ENCODE measurements around the gene PTPRC.
A peak's percentile ranks its signal among the peaks of the same experiment; 100 is the strongest.

PTPRC gene

GRCh38 chr1:198708761-198709525 lies 70.1 kb downstream of the PTPRC start:
- no peak for DNase-seq

GRCh38 chr1:198711837-198712236 lies 73.0 kb downstream of the PTPRC start:
- no peak for DNase-seq

GRCh38 chr1:198713081-198713480 lies 74.2 kb downstream of the PTPRC start:
- peak; percentile 51 for DNase-seq

GRCh38 chr1:198714271-198714670 lies 75.4 kb downstream of the PTPRC start:
- no peak for DNase-seq

GRCh38 chr1:198716051-198716450 lies 77.2 kb downstream of the PTPRC start:
- DNase-seq = no peak

GRCh38 chr1:198717510-198717909 lies 78.7 kb downstream of the PTPRC start:
- no peak for DNase-seq

GRCh38 chr1:198723127-198723526 lies 84.3 kb downstream of the PTPRC start:
- no peak for DNase-seq

- DNase-seq = no peak
Measured at GRCh38 chr1:198725090-198725489, 86.2 kb downstream of the PTPRC start.

GRCh38 chr1:198726455-198726854 lies 87.6 kb downstream of the PTPRC start:
- peak; percentile 55 for DNase-seq

GRCh38 chr1:198729195-198729863 lies 90.5 kb downstream of the PTPRC start:
- no peak for DNase-seq

GRCh38 chr1:198730952-198731351 lies 92.1 kb downstream of the PTPRC start:
- DNase-seq = no peak

- DNase-seq = no peak
Measured at GRCh38 chr1:198734323-198735008, 95.6 kb downstream of the PTPRC start.

- peak; percentile 10 for DNase-seq
Measured at GRCh38 chr1:198741744-198742143, 102.9 kb downstream of the PTPRC start.

GRCh38 chr1:198747127-198747526 lies 108.3 kb downstream of the PTPRC start:
- DNase-seq = no peak

GRCh38 chr1:198749279-198749678 lies 110.4 kb downstream of the PTPRC start:
- peak; percentile 10 for DNase-seq

- DNase-seq = no peak
Measured at GRCh38 chr1:198750081-198750480, 111.2 kb downstream of the PTPRC start.

- DNase-seq = no peak
Measured at GRCh38 chr1:198751741-198752140, 112.9 kb downstream of the PTPRC start.

- DNase-seq = no peak
Measured at GRCh38 chr1:198754670-198755069, 115.8 kb downstream of the PTPRC start.

- no peak for DNase-seq
Measured at GRCh38 chr1:198755715-198756114, 116.9 kb downstream of the PTPRC start.

GRCh38 chr1:198756470-198756869 lies 117.6 kb downstream of the PTPRC start:
- DNase-seq = no peak

GRCh38 chr1:198761859-198762616 lies 123.2 kb downstream of the PTPRC start:
- DNase-seq = no peak

GRCh38 chr1:198763298-198763714 lies 124.5 kb downstream of the PTPRC start:
- peak; percentile 18 for DNase-seq

- no peak for DNase-seq
Measured at GRCh38 chr1:198764748-198765147, 125.9 kb downstream of the PTPRC start.
